ENCODE results near the gene KRTAP5-10.

- no peak for TF ChIP-seq EP300 (IDR thresholded peaks at IDR 0.05)
- TF ChIP-seq POLR2A (IDR thresholded peaks at IDR 0.05), result no peak
- TF ChIP-seq CTCF (IDR thresholded peaks at IDR 0.05), result no peak
Observed at GRCh38 chr11:71572811-71573210, 7.4 kb downstream of the KRTAP5-10 start.
